ENCODE measurements around the gene PDE6A. TPM values are rescaled to one million over a fixed set of nuclear protein-coding genes. Genes with fewer than 3 reads are reported as not detected.

Gene PDE6A
- total and polyA plus RNA-seq, 2 of the 13 experiments (the other 11 are each of a cell fraction or from before 2014, with no cell fraction given): 0.01 TPM; not detected in 1

GRCh38 chr5:149956685-149957084, 12.1 kb upstream of the PDE6A start:
- ATAC-seq (no peak), FAIRE-seq (no peak), DNase-seq (ENCODE audit: low spot score) (no peak)
- Histone ChIP-seq H3K79me2 (ENCODE audit: insufficient read depth, low read length) (no peaks in the 10 kb centered on the region), H3K4me1 (ENCODE audit: insufficient read depth, low read length) (peaks cover 48% of the 10 kb centered on the region), H3K36me3 (replicated peaks in 1 of 2; ENCODE audit: control insufficient read depth in 1 of 2, insufficient read depth in 2 of 2, low read length in 2 of 2) (no peaks in the 10 kb centered on the region), H4K20me1 (ENCODE audit: insufficient read depth, low read length) (no peaks in the 10 kb centered on the region), H3K4me3 (replicated peaks in 1 of 3; ENCODE audit: insufficient read depth in 1 of 3, low read depth in 2 of 3, low read length in 3 of 3) (no peak overlapping the region), H3K4me2 (ENCODE audit: low read depth, low read length) (no peak overlapping the region), H2AFZ (ENCODE audit: low read length) (no peak overlapping the region), H3K27ac (ENCODE audit: extremely low read length, insufficient read depth, low read length) (no peak overlapping the region), H3K9me3 (ENCODE audit: low read length) (no peaks in the 10 kb centered on the region), H3K27me3 (ENCODE audit: control insufficient read depth in 1 of 2, insufficient read depth in 2 of 2, low read length in 2 of 2) (0 out of 5 replicates have a peak, but pooled peaks cover 0 to 1% of the 10 kb centered on the region in 2 experiments), H3K9ac (ENCODE audit: insufficient read depth, low read depth, low read length) (no peak overlapping the region)
- no TSS peak for BruUV-seq (replicated peaks)
- ChIA-PET CTCF (ENCODE audit: low intra/inter-chr PET ratio, low total read pairs) (no interaction called here), POLR2A (no interaction called here)
- intact Hi-C loops (cut with micrococcal nuclease; ENCODE audit: unreplicated experiment) (no loop called here), in situ Hi-C loops (cut with HindIII; ENCODE audit: extremely low pct_ligation_motif_present, low pct_unique_long_range_greater_than_20kb) (no loop called here)
- WGBS (ENCODE audit: low lambda C conversion rate): 41% methylated on average over 5 of the region's 5 CpGs
- TF ChIP-seq KAT8 (CRISPR knock-in tag; IDR thresholded peaks at IDR 0.05) (no peak), U2AF1 (optimal IDR thresholded peaks at IDR 0.05; ENCODE audit: low read depth, low read length) (no peak), ZNF34 (CRISPR knock-in tag; IDR thresholded peaks at IDR 0.05; ENCODE audit: borderline replicate concordance) (no peak), ZBTB7A (CRISPR knock-in tag; IDR thresholded peaks at IDR 0.05) (no peak), ZNF878 (CRISPR knock-in tag; IDR thresholded peaks at IDR 0.05) (no peak), KLF16 (CRISPR knock-in tag; IDR thresholded peaks at IDR 0.05) (no peak), DNMT1 (CRISPR knock-in tag; IDR thresholded peaks at IDR 0.05) (no peak), ZNF609 (CRISPR knock-in tag; IDR thresholded peaks at IDR 0.05; ENCODE audit: borderline replicate concordance) (no peak), ZSCAN29 (CRISPR knock-in tag; conservative IDR thresholded peaks at IDR 0.05) (no peak), ONECUT2 (CRISPR knock-in tag; IDR thresholded peaks at IDR 0.05) (no peak), ZNF75D (CRISPR knock-in tag; IDR thresholded peaks at IDR 0.05; ENCODE audit: borderline replicate concordance) (no peak), SIN3B (IDR thresholded peaks at IDR 0.05; ENCODE audit: low read length) (no peak), ZFP91 (CRISPR knock-in tag; IDR thresholded peaks at IDR 0.05; ENCODE audit: borderline replicate concordance) (no peak)
